Measurements from ENCODE around the gene UNC13C. TPM values are rescaled to one million over a fixed set of nuclear protein-coding genes. Genes with fewer than 3 reads are reported as not detected.
"Not testable (repeated sequence)": the region's sequence is repeated elsewhere in the genome, so short reads cannot be mapped to it uniquely, and the experiment has no call there.

UNC13C gene
- not detected for total RNA-seq

- H3K27me3 Mint-ChIP-seq, result peaks cover 44% of the 10 kb centered on the region
- no peak for DNase-seq
- peaks cover 6% of the 10 kb centered on the region for H3K4me1 Mint-ChIP-seq
- H3K36me3 Mint-ChIP-seq, result no peaks in the 10 kb centered on the region
- no peak within 1 kb of the TSS for H3K27ac Mint-ChIP-seq
- H3K9me3 Mint-ChIP-seq, result no peaks in the 10 kb centered on the region
- H3K4me3 Mint-ChIP-seq, result peak within 1 kb of the TSS; percentile 10
Measured at GRCh38 chr15:53978253-53978906, at the start of gene UNC13C. UNC13C (plus strand) TSS chr15:53978441; CDS start chr15:54012904, 34,463 bp downstream.

- no peak overlapping the region for H3K27ac Mint-ChIP-seq
- DNase-seq, result no peak
- H3K4me1 Mint-ChIP-seq, result no peaks in the 10 kb centered on the region
- H3K36me3 Mint-ChIP-seq, result no peaks in the 10 kb centered on the region
- no peaks in the 10 kb centered on the region for H3K27me3 Mint-ChIP-seq
- peaks cover 27% of the 10 kb centered on the region for H3K9me3 Mint-ChIP-seq
- no peak overlapping the region for H3K4me3 Mint-ChIP-seq
Measured at GRCh38 chr15:53936137-53936536, 42.1 kb upstream of the UNC13C start.

DNA sequence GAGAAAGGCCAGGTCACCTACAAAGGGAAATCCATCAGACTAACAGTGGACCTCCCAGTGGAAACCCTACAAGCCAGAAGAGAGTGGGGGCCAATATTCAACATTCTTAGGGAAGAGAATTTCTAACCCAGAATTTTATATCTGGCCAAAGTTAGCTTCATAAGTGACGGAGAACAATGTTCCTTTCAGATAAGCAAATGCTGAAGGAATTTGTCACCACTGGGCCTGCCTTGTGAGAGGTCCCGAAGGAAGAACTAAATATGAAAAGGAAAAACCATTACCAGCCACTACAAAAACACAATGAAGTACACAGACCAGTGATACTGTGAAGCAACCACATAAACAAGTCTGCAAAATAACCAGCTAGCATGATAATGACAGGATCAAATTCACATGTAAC is 40.6 kb upstream of the UNC13C start:
- not testable (repeated sequence) for H3K4me1 Mint-ChIP-seq, DNase-seq, H3K4me3 Mint-ChIP-seq, H3K36me3 Mint-ChIP-seq, H3K27me3 Mint-ChIP-seq, H3K27ac Mint-ChIP-seq
- H3K9me3 Mint-ChIP-seq, result peaks cover 27% of the 10 kb centered on the region

DNA sequence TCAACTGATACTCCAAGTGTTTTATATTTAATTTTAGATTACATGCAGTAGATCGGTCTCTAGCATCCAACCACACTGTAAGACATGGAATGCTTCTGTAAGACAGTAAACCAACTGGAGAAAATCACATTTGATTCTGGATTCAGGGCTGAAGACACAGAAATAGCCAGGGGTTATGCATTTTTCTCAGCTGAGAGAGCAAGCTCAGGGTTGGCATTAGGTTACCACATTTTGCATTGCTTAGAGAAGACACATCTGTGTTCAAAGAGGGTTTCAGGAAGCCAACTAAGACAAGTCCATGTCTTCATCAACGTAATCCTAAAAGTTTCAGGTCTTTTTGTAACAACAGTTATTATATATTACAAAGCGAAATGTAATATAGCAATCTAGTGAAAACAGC is 27.7 kb upstream of the UNC13C start:
- Mint-ChIP-seq H3K9me3 (peaks cover 12% of the 10 kb centered on the region), H3K36me3 (no peaks in the 10 kb centered on the region), H3K27ac (no peak overlapping the region), H3K4me1 (no peaks in the 10 kb centered on the region), H3K4me3 (no peak overlapping the region), H3K27me3 (peaks cover 6% of the 10 kb centered on the region)
- no peak for DNase-seq

DNA sequence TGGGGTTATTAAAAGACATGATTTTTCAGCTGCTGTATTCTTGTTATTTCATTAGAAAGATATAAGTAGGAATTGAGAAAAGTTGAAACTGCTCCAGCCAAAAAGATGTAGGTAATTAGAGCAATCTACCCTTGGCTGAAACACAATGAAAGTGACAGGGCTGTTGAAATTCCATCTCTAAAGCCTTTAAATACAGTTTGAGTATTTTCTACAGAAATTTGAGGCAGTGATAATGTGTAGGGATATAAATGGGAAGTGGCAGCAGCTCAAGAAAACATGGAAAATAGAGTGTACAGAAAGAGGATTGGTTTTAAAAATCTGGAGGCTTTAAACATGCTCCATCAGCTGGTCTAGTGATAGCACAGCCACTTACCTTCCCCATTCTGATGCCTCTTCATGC is 22.8 kb upstream of the UNC13C start:
- Mint-ChIP-seq H3K9me3 (no peaks in the 10 kb centered on the region), H3K4me1 (no peaks in the 10 kb centered on the region), H3K36me3 (no peaks in the 10 kb centered on the region), H3K4me3 (no peak overlapping the region), H3K27ac (no peak overlapping the region), H3K27me3 (peaks cover 9% of the 10 kb centered on the region)
- no peak for DNase-seq

DNA sequence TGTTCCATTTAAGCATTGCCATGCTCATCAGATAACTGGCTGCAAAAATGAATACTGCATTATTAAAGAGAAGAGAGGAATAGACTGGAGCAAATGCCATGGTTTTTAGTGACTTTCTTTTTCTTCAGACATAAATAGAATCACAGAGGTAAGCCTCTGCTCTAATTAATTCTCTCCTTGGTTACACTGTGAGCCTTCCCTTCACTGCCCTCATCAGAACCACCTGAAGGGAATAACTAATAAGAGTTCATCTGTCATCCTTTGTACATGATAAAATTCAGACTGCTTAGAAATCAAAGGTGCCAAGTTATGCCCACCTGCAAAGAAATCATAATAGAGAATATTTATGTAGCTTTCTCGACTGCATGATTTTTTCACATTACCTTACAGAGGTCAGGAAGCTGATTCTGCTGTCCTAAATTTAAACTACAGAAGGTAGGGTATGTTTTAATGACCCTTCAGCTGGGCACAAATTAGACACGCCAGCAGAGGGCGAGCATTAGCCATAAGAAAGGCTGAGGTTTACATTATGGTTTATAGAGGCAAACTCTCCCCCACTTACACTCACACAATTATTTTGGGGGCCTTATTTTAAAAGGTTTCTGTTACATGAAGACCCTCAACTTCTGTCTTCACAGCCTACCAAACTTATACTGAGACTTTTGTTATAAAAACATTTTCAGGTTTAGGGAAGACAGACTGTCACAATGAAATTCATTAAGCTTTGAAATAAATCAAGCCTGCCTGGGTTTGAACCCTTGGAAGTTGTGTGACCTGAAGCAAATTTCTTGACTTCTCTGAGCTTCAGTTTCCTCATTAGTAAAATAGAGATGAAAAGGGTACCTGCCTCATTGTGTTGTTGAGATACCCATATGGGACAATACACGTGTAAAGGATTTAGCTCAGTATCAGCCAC is 15.3 kb upstream of the UNC13C start:
- Mint-ChIP-seq H3K36me3 (no peaks in the 10 kb centered on the region), H3K4me1 (no peaks in the 10 kb centered on the region), H3K4me3 (no peak overlapping the region), H3K27me3 (peaks cover 12% of the 10 kb centered on the region), H3K9me3 (no peaks in the 10 kb centered on the region), H3K27ac (no peak overlapping the region)
- DNase-seq, result peak; percentile 8

GRCh38 chr15:53963801-53964200 is 14.4 kb upstream of the UNC13C start:
- Mint-ChIP-seq H3K4me3 (no peak overlapping the region), H3K9me3 (no peaks in the 10 kb centered on the region), H3K36me3 (no peaks in the 10 kb centered on the region), H3K27ac (no peak overlapping the region), H3K4me1 (no peaks in the 10 kb centered on the region), H3K27me3 (peaks cover 12% of the 10 kb centered on the region)
- no peak for DNase-seq

DNA sequence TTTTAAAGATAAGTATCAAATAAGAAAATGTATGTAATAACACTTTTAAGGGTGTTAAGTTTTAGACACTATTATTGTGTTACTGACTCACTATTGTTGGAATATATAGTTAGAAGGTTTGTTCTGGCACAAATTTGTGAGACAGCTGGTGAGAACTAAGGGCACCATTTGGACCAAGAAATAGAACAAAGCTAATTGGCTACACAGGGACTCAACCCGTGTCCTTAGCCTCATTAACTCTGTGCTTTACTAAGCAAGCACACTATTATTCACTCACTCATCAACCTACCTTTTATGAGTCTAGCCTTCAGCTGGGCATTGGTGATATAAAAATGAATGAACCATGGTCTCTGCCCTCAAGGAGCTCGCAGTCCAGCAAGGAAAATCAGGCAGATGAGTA is 4.1 kb upstream of the UNC13C start:
- Mint-ChIP-seq H3K36me3 (no peaks in the 10 kb centered on the region), H3K27me3 (peaks cover 44% of the 10 kb centered on the region), H3K4me3 (no peak overlapping the region), H3K27ac (no peak overlapping the region), H3K4me1 (peaks cover 6% of the 10 kb centered on the region), H3K9me3 (no peaks in the 10 kb centered on the region)
- DNase-seq, result no peak

DNA sequence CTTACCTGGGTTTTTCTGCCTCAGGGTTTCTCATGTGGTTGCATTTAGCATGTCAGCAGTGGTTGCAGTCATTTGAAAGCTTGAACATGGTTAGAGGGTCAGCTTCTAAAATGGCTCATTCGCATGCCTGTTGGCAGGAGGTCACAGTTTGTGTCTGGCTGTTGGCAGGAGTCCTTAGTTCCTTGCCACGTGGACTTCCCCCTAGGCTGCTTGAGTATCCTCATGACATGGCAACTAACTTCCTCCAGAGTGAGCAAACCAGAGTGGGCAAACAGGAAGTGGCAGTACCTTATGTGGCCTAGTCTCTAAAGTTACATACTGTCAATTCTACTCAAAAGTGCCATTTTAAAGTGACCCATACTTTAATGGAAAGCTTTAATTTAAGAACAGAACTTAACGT is 3.4 kb upstream of the UNC13C start:
- H3K4me3 Mint-ChIP-seq, result no peak overlapping the region
- H3K27me3 Mint-ChIP-seq, result peaks cover 48% of the 10 kb centered on the region
- no peaks in the 10 kb centered on the region for H3K9me3 Mint-ChIP-seq
- H3K4me1 Mint-ChIP-seq, result peaks cover 6% of the 10 kb centered on the region
- no peaks in the 10 kb centered on the region for H3K36me3 Mint-ChIP-seq
- DNase-seq, result no peak
- H3K27ac Mint-ChIP-seq, result no peak overlapping the region

DNA sequence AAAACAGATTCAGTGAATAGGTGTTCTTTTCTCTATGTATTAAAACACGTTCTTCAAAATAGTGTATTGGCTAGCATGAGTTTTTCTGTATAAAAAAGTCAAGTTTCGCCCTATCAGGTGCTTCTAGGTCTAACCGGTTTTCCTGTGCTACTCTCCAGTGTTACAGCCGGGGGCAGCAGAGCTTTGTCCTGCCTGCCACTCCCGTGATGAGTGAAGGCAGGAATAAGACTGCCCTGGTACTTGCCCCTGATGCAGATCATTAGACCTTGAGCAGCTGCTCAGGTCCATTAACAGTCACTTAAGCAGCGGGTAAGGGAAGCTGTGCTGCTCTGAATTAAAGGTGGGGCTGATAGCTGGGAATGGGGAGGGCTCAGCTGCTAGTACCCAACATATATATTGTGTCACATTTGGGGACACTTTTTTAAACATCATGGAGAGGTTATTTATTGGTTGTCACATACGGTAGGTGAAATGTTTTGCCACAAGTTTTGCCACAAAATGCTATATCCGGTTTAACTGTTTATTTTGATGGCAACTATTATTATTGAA is 1.3 kb upstream of the UNC13C start:
- H3K9me3 Mint-ChIP-seq, result no peaks in the 10 kb centered on the region
- no peak overlapping the region for H3K27ac Mint-ChIP-seq
- H3K36me3 Mint-ChIP-seq, result no peaks in the 10 kb centered on the region
- H3K4me1 Mint-ChIP-seq, result peaks cover 6% of the 10 kb centered on the region
- H3K4me3 Mint-ChIP-seq, result no peak overlapping the region
- peaks cover 44% of the 10 kb centered on the region for H3K27me3 Mint-ChIP-seq
- DNase-seq, result no peak

- peaks cover 6% of the 10 kb centered on the region for H3K4me1 Mint-ChIP-seq
- H3K4me3 Mint-ChIP-seq, result no peak overlapping the region
- no peak for DNase-seq
- no peak overlapping the region for H3K27ac Mint-ChIP-seq
- H3K27me3 Mint-ChIP-seq, result peaks cover 45% of the 10 kb centered on the region
- H3K36me3 Mint-ChIP-seq, result no peaks in the 10 kb centered on the region
- H3K9me3 Mint-ChIP-seq, result no peaks in the 10 kb centered on the region
Measured at GRCh38 chr15:53979051-53979788, 979 bp downstream of the UNC13C start.

DNA sequence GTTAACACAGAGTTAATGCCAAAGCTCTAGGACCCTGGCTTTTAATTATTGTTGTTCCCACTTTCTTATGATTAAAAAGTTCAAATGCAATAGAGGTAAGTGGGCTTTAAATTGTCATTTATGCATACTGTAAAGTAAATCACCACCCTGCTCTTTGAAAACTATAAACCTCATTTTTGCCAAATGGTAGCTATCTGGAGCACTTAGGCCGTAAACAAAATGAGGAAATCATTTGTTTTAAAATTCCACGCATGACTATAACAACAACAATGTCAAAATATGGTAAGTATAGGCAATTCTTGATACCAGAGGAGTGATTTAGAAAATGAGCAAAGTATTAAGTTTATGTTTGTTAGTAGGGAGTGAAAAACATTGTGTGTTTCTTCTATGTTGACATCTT is 1.8 kb downstream of the UNC13C start:
- Mint-ChIP-seq H3K36me3 (no peaks in the 10 kb centered on the region), H3K4me3 (no peak overlapping the region), H3K27me3 (peaks cover 50% of the 10 kb centered on the region)

DNA sequence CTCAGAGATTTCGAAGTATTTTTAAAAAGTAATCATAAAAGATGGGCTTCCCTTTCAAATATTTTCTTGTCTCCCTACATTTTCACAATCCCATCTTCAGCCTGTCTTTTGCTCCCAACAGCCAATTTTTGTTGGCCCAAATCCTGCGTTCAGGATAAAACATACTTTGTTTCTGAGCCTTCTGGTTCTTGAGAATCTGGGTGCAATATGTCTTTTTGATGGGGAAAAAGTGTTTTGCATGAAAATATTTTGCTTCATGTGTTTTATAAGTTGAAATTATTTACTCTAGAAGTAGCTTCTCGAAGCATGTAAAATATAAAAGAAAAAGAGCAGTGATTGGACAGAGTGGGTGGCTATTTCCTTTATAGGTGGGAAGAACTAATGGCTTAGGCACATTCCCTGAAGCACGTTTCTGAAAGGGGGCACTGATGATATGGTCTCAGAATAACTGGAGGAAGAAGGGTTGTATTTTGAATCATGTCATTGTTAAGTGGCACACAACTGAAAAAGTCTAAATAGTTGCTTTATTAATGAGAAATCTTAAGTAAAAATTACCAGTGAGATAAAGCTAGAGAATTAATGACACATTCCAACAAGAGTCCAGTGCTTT is 3.9 kb downstream of the UNC13C start:
- Mint-ChIP-seq H3K4me3 (no peak overlapping the region), H3K9me3 (no peaks in the 10 kb centered on the region), H3K4me1 (peaks cover 6% of the 10 kb centered on the region), H3K27ac (no peak overlapping the region), H3K27me3 (peaks cover 42% of the 10 kb centered on the region), H3K36me3 (no peaks in the 10 kb centered on the region)
- DNase-seq, result no peak

More for the DNA sequence above, 1.8 kb downstream of the UNC13C start:
- Mint-ChIP-seq H3K4me1 (peaks cover 6% of the 10 kb centered on the region), H3K27ac (no peak overlapping the region), H3K9me3 (no peaks in the 10 kb centered on the region)
- no peak for DNase-seq

GRCh38 chr15:53982876-53983275 is 4.6 kb downstream of the UNC13C start:
- H3K27me3 Mint-ChIP-seq, result peaks cover 39% of the 10 kb centered on the region
- no peak for DNase-seq
- no peaks in the 10 kb centered on the region for H3K36me3 Mint-ChIP-seq
- peaks cover 6% of the 10 kb centered on the region for H3K4me1 Mint-ChIP-seq
- H3K27ac Mint-ChIP-seq, result no peak overlapping the region
- H3K9me3 Mint-ChIP-seq, result no peaks in the 10 kb centered on the region
- no peak overlapping the region for H3K4me3 Mint-ChIP-seq

DNA sequence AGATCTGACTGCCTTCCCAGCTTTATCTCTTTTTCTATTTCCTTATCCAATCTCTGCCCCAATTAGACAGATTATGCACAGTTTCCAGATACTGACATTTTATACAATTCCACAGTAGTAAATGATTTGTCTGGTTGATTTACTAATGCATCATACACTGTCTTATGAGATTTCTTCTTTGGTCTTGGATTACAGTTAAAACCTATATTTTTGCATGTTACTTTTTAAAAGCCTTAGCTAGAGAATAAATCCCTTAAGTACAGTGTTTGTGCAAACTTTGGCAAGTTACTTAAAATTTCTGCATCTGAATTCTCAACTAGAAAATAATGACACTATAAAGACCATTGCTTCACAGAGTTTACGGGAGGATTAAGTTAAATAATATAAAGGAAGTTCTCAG is 6.0 kb downstream of the UNC13C start:
- no peaks in the 10 kb centered on the region for H3K36me3 Mint-ChIP-seq
- H3K9me3 Mint-ChIP-seq, result no peaks in the 10 kb centered on the region
- H3K27ac Mint-ChIP-seq, result no peak overlapping the region

More for the DNA sequence above, 6.0 kb downstream of the UNC13C start:
- no peak overlapping the region for H3K4me3 Mint-ChIP-seq
- H3K4me1 Mint-ChIP-seq, result no peaks in the 10 kb centered on the region
- no peak for DNase-seq
- peaks cover 25% of the 10 kb centered on the region for H3K27me3 Mint-ChIP-seq
